Measurements from ENCODE around the gene PDK2.

The PDK2 gene

GRCh38 chr17:50144845-50145531 lies 49.8 kb downstream of the PDK2 start:
- Histone ChIP-seq H3K9me3 (ENCODE audit: severe bottlenecking) (no peaks in the 10 kb centered on the region), H3K27ac (ENCODE audit: poor library complexity, severe bottlenecking) (no peak overlapping the region), H3K4me1 (ENCODE audit: insufficient read depth, poor library complexity, severe bottlenecking) (peaks cover 18% of the 10 kb centered on the region), H3K36me3 (ENCODE audit: low read depth) (peaks cover 73% of the 10 kb centered on the region), H3K4me3 (ENCODE audit: severe bottlenecking) (no peak overlapping the region), H3K27me3 (ENCODE audit: insufficient read depth, poor library complexity, severe bottlenecking) (no peaks in the 10 kb centered on the region)
- TF ChIP-seq CTCF (IDR thresholded peaks at IDR 0.05; ENCODE audit: poor library complexity, severe bottlenecking): no peak
- DNase-seq (ENCODE audit: low spot score) (no peak), ATAC-seq (ENCODE audit: low read depth) (no peak)

GRCh38 chr17:50145532-50146229 lies 50.5 kb downstream of the PDK2 start:
- TF ChIP-seq CTCF (IDR thresholded peaks at IDR 0.05; ENCODE audit: poor library complexity, severe bottlenecking): no peak
- Histone ChIP-seq H3K9me3 (ENCODE audit: severe bottlenecking) (no peaks in the 10 kb centered on the region), H3K36me3 (ENCODE audit: low read depth) (peaks cover 67% of the 10 kb centered on the region), H3K27ac (ENCODE audit: poor library complexity, severe bottlenecking) (no peak overlapping the region), H3K4me1 (ENCODE audit: insufficient read depth, poor library complexity, severe bottlenecking) (peaks cover 18% of the 10 kb centered on the region), H3K4me3 (ENCODE audit: severe bottlenecking) (no peak overlapping the region), H3K27me3 (ENCODE audit: insufficient read depth, poor library complexity, severe bottlenecking) (no peaks in the 10 kb centered on the region)
- no peak for ATAC-seq (ENCODE audit: low read depth)
- no peak for DNase-seq (ENCODE audit: low spot score)

GRCh38 chr17:50146230-50146926 lies 51.2 kb downstream of the PDK2 start:
- DNase-seq (ENCODE audit: low spot score) (no peak), ATAC-seq (ENCODE audit: low read depth) (no peak)
- H3K4me1 ChIP-seq (ENCODE audit: insufficient read depth, poor library complexity, severe bottlenecking): peaks cover 18% of the 10 kb centered on the region
- H3K27me3 ChIP-seq (ENCODE audit: insufficient read depth, poor library complexity, severe bottlenecking): no peaks in the 10 kb centered on the region
- no peak for TF ChIP-seq CTCF (IDR thresholded peaks at IDR 0.05; ENCODE audit: poor library complexity, severe bottlenecking)
- H3K27ac ChIP-seq (ENCODE audit: poor library complexity, severe bottlenecking): no peak overlapping the region
- no peak overlapping the region for H3K4me3 ChIP-seq (ENCODE audit: severe bottlenecking)
- no peaks in the 10 kb centered on the region for H3K9me3 ChIP-seq (ENCODE audit: severe bottlenecking)
- H3K36me3 ChIP-seq (ENCODE audit: low read depth): peaks cover 60% of the 10 kb centered on the region

- no peak for DNase-seq (ENCODE audit: low spot score)
- no peak for ATAC-seq (ENCODE audit: low read depth)
- H3K36me3 ChIP-seq (ENCODE audit: low read depth): peaks cover 54% of the 10 kb centered on the region
- no peaks in the 10 kb centered on the region for H3K9me3 ChIP-seq (ENCODE audit: severe bottlenecking)
- H3K27ac ChIP-seq (ENCODE audit: poor library complexity, severe bottlenecking): peak overlapping the region; percentile 95
- no peaks in the 10 kb centered on the region for H3K27me3 ChIP-seq (ENCODE audit: insufficient read depth, poor library complexity, severe bottlenecking)
- H3K4me1 ChIP-seq (ENCODE audit: insufficient read depth, poor library complexity, severe bottlenecking): peaks cover 19% of the 10 kb centered on the region
- no peak overlapping the region for H3K4me3 ChIP-seq (ENCODE audit: severe bottlenecking)
- no peak for TF ChIP-seq CTCF (IDR thresholded peaks at IDR 0.05; ENCODE audit: poor library complexity, severe bottlenecking)
Measured at GRCh38 chr17:50146927-50147665, 51.9 kb downstream of the PDK2 start.

All from RWPE2 (cell line).